Fibroblast of skin of left biceps (primary cell): ENCODE measurements around the gene RINL.
"Not testable (repeated sequence)": the region's sequence is repeated elsewhere in the genome, so short reads cannot be mapped to it uniquely, and the experiment has no call there.

Experiments used
- DNase-seq, 2 experiments: peaks; one replicate each; pipeline ENCODE4 v3.0.0-alpha.2; 2013; ENCODE audit warnings: low read depth in 2 of 2

RINL gene

DNA sequence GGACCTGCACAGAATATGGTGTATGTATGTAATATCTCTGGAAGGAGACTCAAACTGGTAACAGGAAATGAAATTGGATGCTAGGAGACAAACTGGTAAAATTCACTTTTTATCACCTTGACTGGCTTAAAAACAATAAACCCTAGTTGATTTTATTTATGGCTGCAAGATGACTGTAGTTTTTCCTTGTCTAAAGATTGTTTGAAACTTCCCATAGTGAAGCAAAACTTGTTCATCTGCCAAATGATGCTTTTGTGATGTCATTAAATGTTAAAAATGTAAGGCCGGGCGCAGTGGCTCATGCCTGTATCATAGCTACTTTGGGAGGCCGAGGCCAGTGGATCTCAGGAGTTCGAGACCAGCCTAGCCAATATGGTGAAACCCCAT is 44.0 kb downstream of the RINL start:
- no peak for DNase-seq

- DNase-seq, result no peak
Observed at GRCh38 chr19:38833092-38833425, 45.0 kb downstream of the RINL start.

DNA sequence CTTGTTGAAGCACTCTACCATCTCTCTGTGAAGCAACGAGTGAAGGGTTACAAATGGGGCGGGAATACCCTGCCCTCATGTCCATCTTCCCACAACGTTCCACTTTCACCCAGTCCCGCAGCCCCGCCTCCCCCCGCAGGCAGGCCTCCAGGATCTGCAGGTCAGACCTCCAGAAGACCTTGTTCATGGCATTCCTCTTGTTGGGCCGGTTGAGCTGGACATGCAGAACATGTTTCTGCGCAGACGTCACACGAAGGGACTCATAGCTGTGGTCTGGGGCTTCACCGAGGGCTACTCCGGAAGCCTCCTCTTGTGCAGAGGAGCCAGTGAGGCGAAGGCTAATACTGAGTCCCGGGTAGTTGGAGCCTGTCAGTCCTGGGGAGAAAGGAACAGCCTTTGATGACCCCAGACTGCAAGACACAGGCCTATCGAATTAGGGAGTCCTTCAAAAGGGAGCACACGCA is 46.9 kb downstream of the RINL start:
- peak in 1 of 2 experiments; percentile 34 for DNase-seq

- no peak for DNase-seq
Observed at GRCh38 chr19:38830039-38830733, 47.9 kb downstream of the RINL start.

- not testable (repeated sequence) for DNase-seq
Observed at GRCh38 chr19:38829203-38829602, 48.9 kb downstream of the RINL start.

DNA sequence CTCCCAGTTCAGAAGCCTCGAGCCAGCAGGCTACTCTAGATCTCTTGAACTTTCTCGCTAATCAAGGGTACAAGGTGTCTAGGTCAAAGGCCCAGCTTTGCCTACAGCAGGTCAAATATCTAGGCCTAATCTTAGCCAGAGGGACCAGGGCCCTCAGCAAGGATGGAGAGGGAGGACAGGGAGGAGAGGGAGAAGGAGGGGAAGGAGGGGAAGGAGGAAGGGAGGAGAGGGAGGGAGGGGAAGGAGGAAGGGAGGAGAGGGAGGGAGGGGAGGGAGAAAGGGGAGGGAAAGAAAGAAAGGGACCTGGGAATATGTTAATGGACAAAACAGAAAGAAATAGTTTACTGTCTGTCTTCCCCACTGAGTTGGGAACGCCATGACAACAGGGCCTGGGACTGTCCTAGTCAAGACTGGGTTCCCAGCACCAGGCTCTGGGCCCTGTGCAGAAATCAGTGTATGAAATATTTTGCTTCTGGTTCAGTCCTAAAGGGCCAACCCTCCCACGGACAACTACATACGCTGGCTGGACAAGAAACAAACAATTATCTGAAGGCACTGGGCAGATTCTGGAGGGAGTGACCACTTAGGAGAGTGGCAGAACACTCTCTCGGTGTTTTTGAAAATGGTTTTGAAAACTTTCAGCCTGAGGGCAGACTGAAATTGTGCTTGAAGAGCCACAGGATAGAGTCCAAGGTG is 51.1 kb downstream of the RINL start:
- DNase-seq, result no peak

GRCh38 chr19:38825936-38826335 is 52.1 kb downstream of the RINL start:
- DNase-seq, result not testable (repeated sequence)

DNA sequence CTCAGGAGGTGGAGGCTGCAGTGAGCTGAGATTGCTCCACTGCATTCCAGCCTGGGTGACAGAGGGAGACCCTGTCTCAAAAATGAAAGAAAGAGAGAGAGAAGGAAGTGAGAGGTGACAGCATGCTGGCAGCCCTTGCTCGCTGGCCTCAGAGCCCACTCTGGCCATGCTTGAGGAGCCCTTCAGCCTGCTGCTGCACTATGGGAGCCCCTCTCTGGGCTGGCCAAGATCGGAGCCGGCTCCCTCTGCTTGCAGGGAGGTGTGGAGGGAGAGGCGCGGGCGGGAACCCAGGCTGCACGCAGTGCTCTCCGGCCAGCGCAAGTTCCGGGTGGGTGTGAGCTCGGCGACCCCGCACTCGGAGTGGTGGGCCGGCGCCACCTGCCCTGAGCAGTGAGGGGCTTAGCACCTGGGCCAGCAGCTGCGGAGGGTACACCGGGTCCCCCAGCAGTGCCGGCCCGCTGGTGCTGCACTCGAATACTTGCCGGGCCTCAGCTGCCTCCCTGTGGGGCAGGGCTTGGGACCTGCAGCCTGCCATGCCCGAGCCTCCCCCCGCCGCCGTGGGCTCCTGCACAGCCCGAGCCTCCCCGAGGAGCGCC is 56.7 kb downstream of the RINL start:
- not testable (repeated sequence) for DNase-seq

GRCh38 chr19:38819231-38819920 is 58.7 kb downstream of the RINL start:
- no peak for DNase-seq
